Measurements from ENCODE around the gene PKP2. TPM values are rescaled to one million over a fixed set of nuclear protein-coding genes. Genes with fewer than 3 reads are reported as not detected.

PKP2 gene
- total and polyA plus RNA-seq, 2 of the 8 experiments (the other 6 are each of a cell fraction or from before 2014, with no cell fraction given): 9.6 to 44.8 TPM

DNA sequence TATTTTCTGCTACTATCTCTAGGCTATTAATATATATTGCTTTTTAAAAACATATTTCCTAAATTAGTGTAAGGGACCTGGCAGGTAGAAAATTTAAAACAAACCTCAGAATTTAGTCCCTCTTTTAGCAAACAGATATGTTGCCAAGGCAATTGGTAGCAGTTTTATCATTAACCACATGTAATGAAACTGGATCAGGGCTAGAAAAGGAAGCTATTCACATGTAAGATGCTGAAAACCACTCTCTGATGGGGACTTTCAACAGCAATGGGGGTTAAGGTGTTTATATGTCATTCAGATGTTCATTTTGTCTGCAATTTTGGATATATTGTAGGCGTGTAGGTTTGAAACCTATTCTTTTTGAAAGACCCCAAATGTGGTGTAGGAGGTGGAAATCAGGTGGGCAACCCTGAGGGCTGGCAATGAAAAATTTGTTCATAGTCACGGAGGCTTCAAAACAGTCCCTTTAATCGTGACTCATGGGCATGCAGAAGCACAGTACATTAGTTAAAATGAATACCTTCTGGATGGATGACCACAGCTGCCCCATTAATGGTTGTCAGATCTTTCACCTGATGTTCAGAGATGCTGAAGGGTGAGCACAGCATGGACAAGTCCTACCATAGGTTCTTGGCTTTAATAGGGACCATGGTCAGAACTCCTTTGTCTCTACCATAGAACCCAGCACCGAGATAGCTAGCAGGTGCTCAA lies 5.9 kb upstream of the PKP2 start (continued):
- no peak for TF ChIP-seq SAP30 (IDR thresholded peaks at IDR 0.05; ENCODE audit: insufficient read depth, insufficient replicate concordance, low read length)
- TF ChIP-seq CTBP2 (IDR thresholded peaks at IDR 0.05; ENCODE audit: borderline replicate concordance, insufficient read depth, insufficient read length, low read length): no peak
